IPS-15b (cell line): ENCODE results near the gene DBNL.
A peak's percentile ranks its signal among the peaks of the same experiment; 100 is the strongest.

Experiments
- H3K27me3 ChIP-seq: one replicate; pipeline ENCODE4 v1.6.1; 2013; ENCODE audit warnings: low read length; ENCODE audit not compliant: control insufficient read depth, insufficient read depth
- H3K36me3 ChIP-seq: one replicate; pipeline ENCODE4 v1.6.1; 2013; ENCODE audit warnings: low read length; ENCODE audit not compliant: control insufficient read depth, insufficient read depth
- H3K4me1 ChIP-seq: one replicate; pipeline ENCODE4 v1.6.1; 2013; ENCODE audit warnings: mild to moderate bottlenecking, low read length; ENCODE audit not compliant: control insufficient read depth, insufficient read depth
- H3K4me3 ChIP-seq: one replicate; pipeline ENCODE4 v1.5.1; 2013; ENCODE audit warnings: low read depth, low read length
- H3K9ac ChIP-seq: one replicate; pipeline ENCODE4 v1.6.1; 2013; ENCODE audit warnings: low read depth, mild to moderate bottlenecking, low read length
- H3K9me3 ChIP-seq: one replicate; pipeline ENCODE4 v1.6.1; 2013; ENCODE audit warnings: mild to moderate bottlenecking, low read length; ENCODE audit not compliant: control insufficient read depth, insufficient read depth

The DBNL gene

GRCh38 chr7:44066111-44066460, 21.6 kb downstream of the DBNL start:
- no peak overlapping the region for H3K9ac ChIP-seq
- H3K36me3 ChIP-seq: peaks cover 9% of the 10 kb centered on the region
- peaks cover 6% of the 10 kb centered on the region for H3K27me3 ChIP-seq
- H3K4me3 ChIP-seq: peak overlapping the region; percentile 55
- H3K4me1 ChIP-seq: peaks cover 17% of the 10 kb centered on the region
- H3K9me3 ChIP-seq: no peaks in the 10 kb centered on the region

GRCh38 chr7:44066494-44067063, 22.1 kb downstream of the DBNL start:
- Histone ChIP-seq H3K36me3 (peaks cover 6% of the 10 kb centered on the region), H3K9ac (no peak overlapping the region), H3K4me3 (peak overlapping the region; percentile 55), H3K27me3 (peaks cover 6% of the 10 kb centered on the region), H3K9me3 (no peaks in the 10 kb centered on the region), H3K4me1 (peaks cover 17% of the 10 kb centered on the region)

DNA sequence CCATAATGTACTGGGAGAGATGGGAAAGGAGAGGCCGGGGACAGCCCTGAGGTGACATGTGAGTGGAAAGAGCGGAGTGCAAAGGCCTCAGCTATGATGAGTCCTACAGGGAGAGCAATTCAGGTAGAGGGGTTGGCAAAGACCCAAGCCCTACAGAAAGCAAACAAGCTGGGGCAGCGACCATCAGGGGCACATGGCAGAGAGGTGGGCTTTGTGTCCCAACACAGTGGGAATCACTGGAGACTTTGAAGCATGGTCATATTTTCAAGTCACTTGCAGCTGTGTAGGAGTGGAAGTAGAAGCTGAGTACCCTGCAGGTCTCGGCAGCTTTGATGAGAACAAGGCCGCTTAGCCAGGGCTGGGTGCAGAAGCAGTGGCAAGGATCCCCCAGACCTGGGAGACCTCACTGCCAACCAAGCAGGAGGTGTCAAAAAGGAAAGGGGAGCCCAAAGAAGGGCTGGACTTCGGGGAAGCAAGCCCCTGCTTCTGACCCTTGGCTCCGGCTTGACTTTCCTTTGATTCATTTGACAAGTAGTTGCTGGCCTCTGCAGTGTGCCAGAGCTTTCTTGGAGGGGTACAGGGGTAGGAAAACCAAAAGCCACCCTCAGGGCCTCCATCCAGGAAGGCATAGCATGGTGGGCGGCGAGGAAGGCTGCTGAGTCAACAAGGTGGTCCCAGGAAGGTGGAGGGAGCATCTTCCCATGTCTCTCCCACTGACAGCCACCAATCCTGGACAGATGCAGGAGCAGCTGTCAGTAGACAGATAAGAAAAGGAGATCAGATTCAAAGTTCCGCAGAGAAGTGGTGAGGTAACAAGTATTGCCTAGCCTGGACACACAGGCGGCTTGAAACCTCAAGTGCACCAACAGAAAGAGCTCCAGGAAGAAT, 22.8 kb downstream of the DBNL start:
- no peak overlapping the region for H3K9ac ChIP-seq
- H3K9me3 ChIP-seq: no peaks in the 10 kb centered on the region
- no peaks in the 10 kb centered on the region for H3K36me3 ChIP-seq
- H3K4me3 ChIP-seq: no peak overlapping the region
- H3K27me3 ChIP-seq: peaks cover 6% of the 10 kb centered on the region
- H3K4me1 ChIP-seq: peaks cover 17% of the 10 kb centered on the region

- Histone ChIP-seq H3K27me3 (peaks cover 6% of the 10 kb centered on the region), H3K4me3 (no peak overlapping the region), H3K4me1 (peaks cover 17% of the 10 kb centered on the region), H3K9ac (no peak overlapping the region), H3K9me3 (no peaks in the 10 kb centered on the region), H3K36me3 (peaks cover 7% of the 10 kb centered on the region)
Observed at GRCh38 chr7:44068054-44068453, 23.6 kb downstream of the DBNL start.

DNA sequence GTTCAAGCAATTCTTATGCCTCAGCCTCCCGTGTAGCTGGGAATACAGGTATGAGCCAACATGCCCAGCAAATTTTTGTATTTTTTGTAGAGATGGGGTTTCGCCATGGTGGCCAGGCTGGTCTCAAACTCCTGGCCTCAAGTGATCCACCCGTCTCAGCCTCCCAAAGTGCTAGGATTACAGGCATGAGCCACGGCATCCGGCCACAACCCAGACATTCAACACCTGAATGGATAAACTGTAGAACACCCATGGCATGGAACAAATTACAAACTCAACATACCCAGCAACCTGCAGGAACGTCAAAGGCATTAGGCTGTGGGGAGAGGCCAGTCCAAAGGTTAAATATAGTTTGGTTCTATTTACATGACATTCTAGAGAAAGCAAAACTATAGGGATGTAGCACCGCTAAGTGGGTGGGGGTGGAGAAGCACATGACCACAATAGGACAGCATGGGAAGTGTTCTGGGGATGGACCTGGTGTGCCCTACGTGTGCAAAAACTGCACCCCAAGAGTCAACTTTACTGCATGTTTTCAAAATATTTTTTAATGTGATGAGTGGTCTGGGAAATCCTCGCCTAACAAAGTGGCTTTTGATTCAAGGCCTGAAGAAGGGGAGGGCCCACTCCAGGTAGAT, 27.3 kb downstream of the DBNL start:
- Histone ChIP-seq H3K4me1 (no peaks in the 10 kb centered on the region), H3K9me3 (no peaks in the 10 kb centered on the region), H3K4me3 (no peak overlapping the region), H3K27me3 (peaks cover 6% of the 10 kb centered on the region), H3K36me3 (peaks cover 30% of the 10 kb centered on the region), H3K9ac (no peak overlapping the region)

DNA sequence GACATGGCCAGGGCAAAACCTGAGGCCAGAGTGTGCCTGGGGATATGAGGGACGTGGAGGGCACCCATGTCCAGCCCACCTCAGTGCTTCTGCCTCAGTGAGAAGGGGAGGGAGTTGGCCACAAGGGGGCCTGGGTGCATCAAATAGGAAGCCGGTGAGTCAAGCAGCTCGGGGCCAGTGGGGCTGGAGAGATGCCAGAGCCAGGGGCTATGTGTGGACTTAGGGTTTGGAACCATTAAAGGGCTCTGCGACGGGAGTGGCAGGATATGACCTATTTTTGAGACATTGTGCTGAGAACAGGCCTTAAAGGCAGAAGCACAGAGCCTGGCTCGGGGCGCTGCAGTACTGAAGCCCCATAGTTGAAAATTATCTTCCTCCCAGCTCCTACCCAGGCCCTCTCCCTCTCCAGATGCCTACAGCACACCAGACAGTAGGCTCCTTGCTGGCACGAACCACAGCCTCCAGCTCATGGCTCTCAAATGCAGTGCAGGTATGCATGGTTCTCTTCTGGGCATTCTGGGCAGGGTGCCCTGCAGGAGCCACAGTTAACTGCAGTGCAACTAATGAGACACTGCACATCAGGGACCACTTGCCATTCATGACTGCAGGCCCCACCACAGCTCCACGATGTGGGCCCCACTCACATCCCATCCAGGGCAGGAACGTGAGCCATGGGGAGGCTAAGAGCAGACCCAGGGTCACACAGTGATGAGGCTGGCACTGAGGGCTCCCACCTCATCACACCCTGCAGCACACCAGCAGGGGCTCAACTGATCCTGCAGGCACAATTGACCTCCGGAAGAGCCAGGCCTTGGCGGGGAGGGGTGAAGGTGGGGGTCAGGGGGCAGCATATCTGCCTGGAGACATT, 28.1 kb downstream of the DBNL start:
- H3K27me3 ChIP-seq: peaks cover 6% of the 10 kb centered on the region
- no peak overlapping the region for H3K4me3 ChIP-seq
- no peaks in the 10 kb centered on the region for H3K4me1 ChIP-seq
- no peaks in the 10 kb centered on the region for H3K9me3 ChIP-seq
- H3K9ac ChIP-seq: no peak overlapping the region
- H3K36me3 ChIP-seq: peaks cover 30% of the 10 kb centered on the region

DNA sequence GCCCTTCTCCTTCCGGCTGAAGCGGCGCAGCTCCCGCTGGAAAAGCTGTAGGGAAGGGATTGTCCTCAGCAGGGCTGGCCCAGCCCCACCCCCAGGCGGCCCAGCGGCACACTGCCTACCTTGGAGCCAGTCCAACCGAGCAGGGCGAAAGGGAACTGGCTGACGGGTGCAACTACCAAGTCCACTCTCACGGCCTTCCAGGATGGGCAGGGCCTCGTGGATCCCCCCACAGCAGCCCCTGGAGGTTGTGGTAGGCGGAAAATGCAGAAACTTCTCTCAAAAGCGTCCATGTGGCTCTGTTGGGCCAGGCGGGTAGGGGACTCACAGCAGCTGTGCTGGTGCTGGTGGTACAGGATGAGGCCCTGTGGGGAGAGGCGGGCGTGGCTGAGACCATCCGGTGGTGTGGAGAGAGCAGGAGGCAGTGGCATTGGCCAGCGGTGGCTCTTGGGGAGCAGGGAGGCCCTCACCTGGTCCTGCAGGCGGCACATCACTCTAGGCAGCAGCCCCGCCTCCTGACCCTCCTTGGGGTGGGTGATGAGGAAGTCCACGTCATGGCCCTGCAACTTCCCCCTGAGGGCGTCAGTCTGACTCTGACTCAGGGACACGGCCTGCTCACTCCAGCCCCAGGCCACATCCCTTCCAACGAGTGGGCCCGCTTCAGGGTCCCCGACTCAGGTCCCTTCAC, 29.3 kb downstream of the DBNL start:
- Histone ChIP-seq H3K27me3 (no peaks in the 10 kb centered on the region), H3K36me3 (peaks cover 39% of the 10 kb centered on the region), H3K4me1 (no peaks in the 10 kb centered on the region), H3K9ac (no peak overlapping the region), H3K4me3 (no peak overlapping the region), H3K9me3 (no peaks in the 10 kb centered on the region)

DNA sequence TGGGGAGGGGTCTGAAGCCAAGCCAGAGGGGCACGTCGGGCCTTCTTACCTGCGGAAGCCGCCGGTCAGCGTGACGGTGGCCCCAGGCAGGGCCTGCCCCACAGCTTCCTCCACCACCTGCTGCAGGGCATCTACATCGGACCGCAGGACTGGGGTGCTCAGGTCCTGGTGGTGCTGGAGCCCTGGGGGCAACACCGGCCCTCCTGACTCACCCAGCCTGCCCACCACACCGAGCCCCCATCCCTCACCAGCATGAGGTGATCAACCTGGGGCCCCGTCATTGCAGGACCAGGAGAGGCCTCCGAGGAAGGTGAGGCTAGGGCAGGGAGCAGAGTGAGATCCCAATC, 29.8 kb downstream of the DBNL start:
- H3K4me3 ChIP-seq: no peak overlapping the region
- H3K9ac ChIP-seq: no peak overlapping the region
- H3K4me1 ChIP-seq: no peaks in the 10 kb centered on the region
- no peaks in the 10 kb centered on the region for H3K9me3 ChIP-seq
- H3K36me3 ChIP-seq: peaks cover 41% of the 10 kb centered on the region
- no peaks in the 10 kb centered on the region for H3K27me3 ChIP-seq

- no peaks in the 10 kb centered on the region for H3K4me1 ChIP-seq
- no peaks in the 10 kb centered on the region for H3K27me3 ChIP-seq
- no peak overlapping the region for H3K4me3 ChIP-seq
- no peak overlapping the region for H3K9ac ChIP-seq
- H3K36me3 ChIP-seq: peaks cover 47% of the 10 kb centered on the region
- H3K9me3 ChIP-seq: no peaks in the 10 kb centered on the region
Observed at GRCh38 chr7:44075296-44076075, 31.0 kb downstream of the DBNL start.

- Histone ChIP-seq H3K27me3 (no peaks in the 10 kb centered on the region), H3K36me3 (peaks cover 47% of the 10 kb centered on the region), H3K9ac (no peak overlapping the region), H3K4me3 (no peak overlapping the region), H3K9me3 (no peaks in the 10 kb centered on the region), H3K4me1 (no peaks in the 10 kb centered on the region)
Observed at GRCh38 chr7:44076101-44076895, 31.8 kb downstream of the DBNL start.
